Kidney glomerular epithelial cell (primary cell): ENCODE results near the gene RRH.
"Not testable (repeated sequence)": the region's sequence is repeated elsewhere in the genome, so short reads cannot be mapped to it uniquely, and the experiment has no call there.

ENCODE experiments used
- DNase-seq: peaks from one replicate; lab custom pipeline; 2025; lab: John Stamatoyannopoulos, UW

The RRH gene, protein sequence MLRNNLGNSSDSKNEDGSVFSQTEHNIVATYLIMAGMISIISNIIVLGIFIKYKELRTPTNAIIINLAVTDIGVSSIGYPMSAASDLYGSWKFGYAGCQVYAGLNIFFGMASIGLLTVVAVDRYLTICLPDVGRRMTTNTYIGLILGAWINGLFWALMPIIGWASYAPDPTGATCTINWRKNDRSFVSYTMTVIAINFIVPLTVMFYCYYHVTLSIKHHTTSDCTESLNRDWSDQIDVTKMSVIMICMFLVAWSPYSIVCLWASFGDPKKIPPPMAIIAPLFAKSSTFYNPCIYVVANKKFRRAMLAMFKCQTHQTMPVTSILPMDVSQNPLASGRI

DNA sequence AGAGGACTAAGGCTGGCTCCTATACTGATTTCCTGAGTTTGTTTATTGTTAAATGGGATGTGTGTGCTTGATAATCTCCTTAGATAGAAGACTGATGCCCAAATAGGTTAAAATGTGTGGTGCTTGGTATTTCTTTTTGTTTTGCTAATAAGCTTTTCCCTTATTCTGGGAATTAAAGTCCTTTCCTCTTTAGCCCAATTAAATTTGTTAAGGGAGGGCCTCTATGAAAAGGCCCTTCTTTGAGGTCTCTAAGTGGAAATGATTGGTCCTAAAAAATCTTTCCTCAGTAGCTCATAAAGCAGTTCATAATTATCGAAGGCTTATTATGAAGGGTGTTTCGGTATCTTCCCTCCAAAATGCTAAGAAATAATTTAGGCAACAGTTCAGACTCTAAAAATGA, at the start of gene RRH:
RRH (plus strand) TSS at position 301 of the 400 bp plus-strand sequence; CDS start at position 357, 56 bp downstream.
- DNase-seq: no peak

DNA sequence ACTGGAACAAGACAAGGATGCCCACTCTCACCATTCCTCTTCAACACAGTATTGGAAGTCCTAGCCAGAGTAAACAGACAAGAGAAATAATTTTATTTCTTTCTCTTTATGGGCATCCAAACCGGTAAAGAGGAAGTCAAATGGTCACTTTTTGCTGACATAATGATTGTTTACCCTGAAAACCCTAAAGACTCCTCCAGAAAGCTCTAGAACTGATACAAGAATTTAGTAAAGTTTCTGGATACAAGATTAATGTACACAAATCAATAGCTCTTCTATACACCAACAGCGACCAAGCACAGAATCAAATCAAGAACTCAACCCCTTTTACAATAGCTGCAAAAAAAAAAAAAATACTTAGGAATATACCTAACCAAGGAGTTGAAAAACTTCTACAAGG, 45.7 kb upstream of the RRH start:
- DNase-seq: not testable (repeated sequence)

DNA sequence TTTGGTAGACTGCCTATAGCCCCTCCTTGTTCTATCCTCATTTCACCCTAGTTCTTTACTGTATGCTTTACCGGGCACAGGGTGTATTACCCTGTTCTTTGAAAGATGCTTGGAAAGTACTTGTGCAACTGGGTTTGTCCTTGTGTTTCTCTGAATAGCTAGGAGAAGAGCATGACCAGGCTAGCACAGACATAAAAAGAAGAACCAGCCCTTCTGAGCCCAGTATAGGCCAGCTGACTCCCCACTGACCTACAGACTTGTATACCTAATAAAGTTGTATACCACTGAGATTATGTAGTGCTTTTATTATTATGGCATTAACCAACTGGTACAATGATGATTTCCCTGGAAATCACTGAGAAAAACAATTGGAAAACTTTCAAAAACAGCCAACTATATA, 40.9 kb upstream of the RRH start:
- DNase-seq: no peak

DNA sequence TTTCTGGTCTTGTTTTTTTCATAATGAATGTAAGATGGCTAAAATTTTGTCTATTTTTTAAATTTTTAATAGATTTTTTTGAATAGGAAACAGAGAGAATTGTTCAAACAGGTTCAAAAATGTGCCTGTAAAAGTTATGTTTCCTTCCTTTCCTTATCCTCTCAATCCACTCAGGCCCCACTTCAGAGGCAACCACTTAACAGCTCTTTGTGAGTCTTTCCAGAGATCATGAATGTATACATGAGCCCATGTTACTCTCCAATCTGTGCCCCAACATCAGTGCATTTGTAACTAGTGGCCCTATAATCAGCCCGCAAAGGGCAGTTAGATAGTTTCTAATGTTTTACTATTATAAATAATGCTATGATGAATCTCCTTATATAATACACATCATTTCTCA, 40.0 kb upstream of the RRH start:
- no peak for DNase-seq

DNA sequence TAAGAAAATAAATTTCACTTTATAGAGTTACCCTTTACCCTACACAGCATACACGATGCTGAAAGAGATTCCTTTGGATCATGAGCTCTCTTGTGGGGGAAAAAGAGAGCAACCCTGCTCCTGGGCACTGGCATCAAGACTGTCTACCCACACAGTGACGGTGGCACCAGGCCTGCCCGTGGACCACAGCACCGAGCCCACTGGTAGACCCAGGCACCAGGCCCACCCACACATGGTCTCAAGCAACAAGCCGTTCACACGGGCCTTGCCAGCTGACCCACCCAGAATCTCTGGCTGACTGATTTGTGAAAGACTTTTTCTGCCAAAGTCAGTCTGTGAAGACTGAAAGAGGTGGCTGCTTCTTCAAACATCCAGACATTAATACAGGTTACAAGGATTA, 32.7 kb upstream of the RRH start:
- DNase-seq: no peak

DNA sequence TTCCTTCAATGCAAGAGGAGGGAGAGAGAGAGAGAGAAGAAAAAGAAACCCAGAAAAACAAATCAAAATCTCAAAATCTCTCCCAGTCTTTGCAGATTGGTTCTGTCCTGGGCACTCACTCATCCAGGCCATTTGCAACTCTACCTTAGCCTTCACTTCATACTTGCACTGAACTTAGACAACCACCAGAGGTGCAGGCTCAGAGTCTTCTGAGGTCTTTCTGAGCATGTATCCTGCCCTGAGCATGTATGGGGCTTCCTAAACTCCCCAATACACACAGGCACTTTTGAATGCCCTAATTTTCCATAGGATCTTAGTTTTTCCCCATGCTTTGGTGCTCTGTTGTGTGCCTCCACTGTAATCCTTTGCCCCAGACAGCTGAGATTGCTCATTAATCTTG, 28.9 kb upstream of the RRH start:
- no peak for DNase-seq

DNA sequence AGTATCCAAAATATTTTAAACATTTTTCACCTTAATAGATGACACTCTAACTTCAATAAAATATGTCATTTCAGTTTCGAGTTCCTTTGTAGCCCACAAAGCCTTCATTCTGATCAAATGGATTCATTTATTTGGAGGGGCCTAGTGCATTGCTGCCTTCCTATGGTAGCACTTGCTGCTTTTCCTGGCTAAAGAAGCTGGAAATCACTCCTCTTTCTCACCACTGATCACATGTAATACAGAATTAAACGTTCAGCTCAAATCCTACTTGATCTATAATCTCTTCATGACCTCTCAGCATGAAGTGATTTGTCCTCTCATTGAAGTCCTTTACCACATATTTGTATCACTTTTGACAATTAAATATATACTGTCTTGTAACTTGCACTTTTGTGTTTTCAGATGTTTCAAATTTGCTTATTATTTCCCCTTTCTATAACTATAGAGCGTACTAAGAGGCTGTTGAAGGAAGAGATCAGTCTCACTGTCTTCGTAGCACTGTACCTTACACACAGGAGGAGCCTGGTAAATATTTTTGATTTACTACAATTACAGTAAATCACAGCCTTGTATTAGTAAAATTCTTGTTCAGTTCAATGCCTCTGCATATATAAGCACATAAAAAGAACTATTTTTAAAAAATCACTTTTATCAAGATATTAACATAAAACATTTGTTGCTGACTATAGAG, 26.5 kb upstream of the RRH start:
- DNase-seq: peak; percentile 37

DNA sequence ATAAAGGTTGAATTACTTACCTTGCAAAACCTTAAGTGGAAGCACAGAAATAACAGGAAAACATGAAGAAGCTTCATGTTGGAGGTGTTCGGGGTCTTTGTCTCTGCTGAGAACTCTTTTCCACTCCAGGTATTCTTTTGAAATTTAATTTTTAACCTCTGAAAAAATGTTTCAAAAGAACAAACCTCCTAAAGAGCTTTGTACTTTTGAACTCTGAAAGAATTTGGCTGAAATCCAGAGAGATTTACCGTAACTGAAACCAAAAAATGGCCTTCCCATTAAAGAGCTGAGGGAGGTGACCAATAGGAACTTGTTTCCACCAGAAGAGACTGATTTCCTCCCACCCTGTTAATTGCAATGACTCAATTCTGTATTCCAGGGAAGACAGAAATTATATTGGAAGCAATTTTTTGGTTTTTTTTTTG, 25.9 kb upstream of the RRH start, which contains the start of gene CFI:
CFI (minus strand) TSS at position 105 of the 425 bp plus-strand sequence; CDS start at position 77, 28 bp downstream.
- DNase-seq: peak; percentile 75

DNA sequence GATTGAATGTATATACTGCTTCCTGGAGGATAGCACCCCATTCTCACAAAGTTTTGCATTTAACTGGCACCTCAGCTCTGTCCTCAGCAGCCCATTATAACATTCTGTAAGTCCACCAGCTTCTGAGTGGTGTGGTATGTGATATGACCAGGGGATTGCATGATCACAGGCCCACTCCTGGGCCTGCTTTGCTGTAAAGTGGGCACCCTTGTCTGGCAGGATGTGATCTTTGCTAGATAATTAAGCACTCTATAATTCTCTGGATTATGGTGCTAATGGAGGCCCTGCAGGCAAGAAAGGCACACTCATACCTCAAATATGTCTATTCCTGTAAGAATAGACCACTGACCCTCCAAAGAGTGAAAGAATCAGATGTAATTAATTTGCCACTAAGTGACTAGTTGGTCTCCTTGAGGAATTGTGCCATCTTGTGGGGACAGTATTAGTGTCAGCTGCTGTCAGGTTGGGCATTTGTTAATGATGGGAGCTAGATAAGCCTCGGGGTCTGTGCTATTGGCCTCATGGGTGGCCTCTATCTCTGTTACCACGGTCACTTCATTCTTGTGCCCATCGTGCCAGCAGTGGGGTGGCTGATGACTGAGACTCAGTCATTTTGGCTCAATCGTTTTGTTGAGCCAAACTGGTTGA, 23.7 kb upstream of the RRH start:
- DNase-seq: peak; percentile 48

DNA sequence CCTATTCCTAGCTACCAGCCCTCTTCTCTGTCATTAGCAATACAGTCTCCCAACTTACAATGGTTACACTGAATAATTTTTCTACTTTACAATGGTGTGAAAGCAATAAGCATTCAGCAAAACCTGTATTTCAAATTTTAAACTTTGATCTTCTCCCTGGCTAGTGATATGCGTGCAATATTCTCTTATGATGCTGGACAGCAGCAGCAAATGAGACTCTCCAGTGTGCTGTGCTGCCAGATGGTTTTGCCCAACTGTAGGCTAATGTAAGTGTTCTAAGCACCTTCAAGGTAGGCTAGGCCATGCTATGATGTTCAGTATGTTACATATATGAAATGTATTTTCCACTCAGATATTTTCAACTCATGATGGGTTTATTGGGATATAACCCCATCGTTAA, 18.1 kb upstream of the RRH start:
- no peak for DNase-seq

DNA sequence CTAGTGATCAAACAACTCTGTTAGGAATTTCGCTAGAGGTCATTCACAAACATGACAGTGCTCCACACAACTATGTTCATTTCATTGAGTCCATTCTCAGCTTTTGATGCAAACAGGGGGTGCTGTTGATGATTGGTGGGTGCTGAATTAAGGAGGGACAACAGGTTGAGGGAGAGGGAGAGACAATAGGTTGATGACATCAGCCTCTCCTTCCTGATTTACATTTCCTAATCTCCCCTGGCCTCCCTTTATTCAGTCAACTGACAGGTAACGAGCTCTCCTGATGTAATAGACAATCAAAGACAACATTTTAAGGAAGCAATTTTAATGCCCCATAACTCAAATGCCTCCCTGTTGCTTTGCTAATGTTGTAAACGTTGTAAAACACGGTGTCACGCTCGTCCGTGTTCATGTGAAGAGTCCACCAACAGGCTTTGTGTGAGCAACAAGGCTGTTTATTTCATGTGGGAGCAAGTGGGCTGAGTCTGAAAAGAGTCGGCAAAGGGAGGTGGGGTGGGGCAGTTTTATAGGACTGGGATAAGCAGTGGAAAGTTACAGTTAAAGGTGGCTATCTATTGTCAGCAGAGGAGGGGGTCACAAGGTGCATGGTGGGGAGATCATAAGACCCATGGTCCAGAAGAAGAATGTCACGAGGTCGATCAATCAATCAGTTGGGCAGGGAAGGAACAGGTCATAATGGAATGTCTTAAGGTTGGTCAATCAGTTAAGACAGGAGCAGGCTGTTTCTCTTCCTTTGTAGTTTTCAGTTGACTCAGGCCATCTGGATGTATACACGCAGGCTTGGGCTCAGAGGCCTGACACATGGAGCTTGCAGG, 17.0 kb upstream of the RRH start:
- DNase-seq: no peak

DNA sequence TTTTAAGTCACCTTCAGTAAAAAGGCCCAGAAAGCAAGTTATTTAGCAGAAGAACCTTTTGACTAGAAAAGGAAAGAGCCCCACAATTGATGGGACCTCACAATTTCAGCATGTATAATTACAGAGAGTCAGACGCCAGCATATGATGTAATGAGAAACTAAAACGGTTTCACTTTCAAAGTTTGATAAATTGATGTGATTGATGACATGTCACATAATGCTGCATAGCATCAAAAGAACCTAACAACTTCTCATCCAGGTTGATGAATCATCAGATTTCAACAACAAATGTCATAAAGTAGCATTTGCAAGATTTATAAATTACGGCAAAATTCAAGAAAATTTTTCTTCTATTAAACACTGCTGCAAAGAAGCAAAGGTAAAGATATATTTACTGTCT, 16.1 kb upstream of the RRH start:
- DNase-seq: no peak

DNA sequence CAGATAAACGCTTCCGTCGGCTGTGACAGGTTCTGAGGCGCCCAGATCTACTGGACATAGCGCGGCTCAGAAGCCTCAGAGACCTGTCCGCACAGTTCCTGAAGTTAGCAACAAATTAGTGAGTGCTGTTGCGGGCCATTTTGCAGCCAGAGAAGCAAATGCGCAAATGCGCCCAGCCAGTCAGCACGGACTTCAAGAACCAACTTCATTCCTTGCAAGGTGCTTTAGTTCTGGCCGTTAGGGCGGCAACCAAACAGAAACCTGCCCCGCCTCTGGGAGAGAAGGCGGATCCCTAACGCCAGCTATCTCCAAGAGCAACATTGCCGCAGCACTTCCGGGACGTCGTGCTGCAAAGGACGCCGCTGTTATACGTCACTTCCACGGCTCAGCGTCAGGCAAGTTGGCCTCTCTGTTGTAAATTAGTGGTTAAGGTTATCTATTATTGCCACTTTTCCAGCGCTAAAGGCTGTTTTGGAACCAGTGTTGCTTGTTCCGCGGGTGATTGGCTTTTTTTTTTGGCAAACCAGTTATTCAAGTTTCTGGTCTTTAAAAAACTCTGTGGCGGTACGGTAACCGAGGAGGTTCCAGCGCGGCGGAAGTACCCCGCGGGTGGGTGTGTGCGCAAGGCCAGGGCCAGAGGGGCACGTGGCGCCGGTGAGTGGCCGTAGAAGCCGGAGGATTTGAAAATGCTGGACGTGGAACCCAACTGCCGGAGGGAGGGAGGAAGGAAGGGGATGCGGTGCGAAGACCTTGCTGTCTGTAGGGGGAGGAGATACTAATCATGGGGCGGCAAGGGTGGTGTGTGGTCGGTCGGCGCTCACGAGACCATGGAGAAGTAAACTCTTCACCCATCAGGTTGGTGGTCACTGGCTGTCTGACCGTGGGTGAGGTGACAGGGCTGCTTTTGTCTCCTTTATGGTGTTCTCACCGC, 12.4 kb upstream of the RRH start, which contains the start of gene GAR1:
GAR1 (plus strand) TSS at position 612 of the 931 bp plus-strand sequence. CDS start 403 bp downstream, outside the sequence.
- DNase-seq: peak; percentile 93

DNA sequence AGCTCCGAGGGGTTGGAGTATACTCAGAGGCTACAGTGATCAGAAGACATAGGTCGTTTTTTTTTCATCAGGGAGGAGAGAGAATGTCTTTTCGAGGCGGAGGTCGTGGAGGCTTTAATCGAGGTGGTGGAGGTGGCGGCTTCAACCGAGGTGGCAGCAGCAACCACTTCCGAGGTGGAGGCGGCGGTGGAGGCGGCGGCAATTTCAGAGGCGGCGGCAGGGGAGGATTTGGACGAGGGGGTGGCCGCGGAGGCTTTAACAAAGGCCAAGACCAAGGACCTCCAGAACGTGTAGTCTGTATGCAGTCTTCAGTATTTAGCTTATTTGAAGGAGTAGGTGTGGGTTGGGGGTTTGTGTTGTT, 11.7 kb upstream of the RRH start:
- DNase-seq: peak; percentile 10

DNA sequence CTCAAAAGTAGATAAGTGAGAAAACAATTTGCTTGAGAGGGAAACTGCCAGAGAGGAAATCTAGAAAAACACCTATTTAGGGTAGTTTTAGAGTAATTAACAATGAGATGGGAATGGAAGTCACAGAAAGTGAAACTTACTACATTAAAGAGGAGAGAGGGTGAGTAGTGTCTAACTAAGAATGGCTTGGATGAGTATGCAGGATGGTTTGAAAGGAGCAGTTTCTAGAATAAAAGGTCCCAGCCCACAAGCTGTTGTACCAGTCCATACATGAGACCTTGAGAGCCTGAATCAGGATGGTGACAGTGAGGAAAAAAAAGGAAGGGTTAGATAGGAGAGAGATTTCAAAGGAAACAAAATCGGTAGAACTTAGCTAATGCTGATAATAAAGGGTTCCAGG, 10.9 kb upstream of the RRH start:
- DNase-seq: no peak

DNA sequence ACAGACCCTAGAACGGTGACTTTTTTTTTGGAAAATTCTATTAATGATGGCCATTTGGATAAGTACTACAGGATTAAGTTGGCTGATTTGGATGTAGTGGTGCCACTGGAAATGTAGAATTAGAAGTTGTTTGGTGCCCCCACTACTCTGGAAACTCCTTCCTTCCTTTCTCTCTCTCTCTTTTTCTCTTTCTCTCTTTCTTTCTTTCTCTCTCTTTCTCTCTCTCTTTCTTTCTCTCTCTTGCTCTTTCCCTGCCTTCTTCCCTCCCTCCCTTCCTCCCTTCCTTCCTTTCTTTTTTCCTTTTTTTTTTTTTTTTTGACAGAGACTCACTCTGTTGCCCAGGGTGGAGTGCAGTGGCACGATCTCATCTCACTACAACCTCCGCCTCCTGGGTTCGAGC, 9.5 kb upstream of the RRH start:
- DNase-seq: no peak

DNA sequence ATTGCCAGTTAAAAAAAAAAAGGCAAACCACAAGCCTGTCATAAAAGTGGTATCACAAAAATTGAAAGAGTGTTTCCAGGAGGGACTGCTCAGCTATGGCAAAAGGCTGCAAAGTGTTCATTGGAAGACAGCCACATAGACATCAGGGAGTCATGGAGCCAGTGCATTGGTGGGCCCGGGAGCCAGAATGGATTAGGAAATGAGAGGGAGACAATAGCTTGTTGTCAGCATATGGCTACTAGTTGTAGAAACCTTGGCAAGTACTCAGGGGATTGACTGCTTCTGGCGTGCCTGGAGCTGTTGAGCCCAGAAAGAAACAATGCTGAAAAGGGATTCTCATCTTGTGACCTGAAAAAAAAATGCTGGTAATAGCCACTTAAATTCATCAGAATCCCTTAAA, 7.2 kb upstream of the RRH start:
- DNase-seq: no peak

DNA sequence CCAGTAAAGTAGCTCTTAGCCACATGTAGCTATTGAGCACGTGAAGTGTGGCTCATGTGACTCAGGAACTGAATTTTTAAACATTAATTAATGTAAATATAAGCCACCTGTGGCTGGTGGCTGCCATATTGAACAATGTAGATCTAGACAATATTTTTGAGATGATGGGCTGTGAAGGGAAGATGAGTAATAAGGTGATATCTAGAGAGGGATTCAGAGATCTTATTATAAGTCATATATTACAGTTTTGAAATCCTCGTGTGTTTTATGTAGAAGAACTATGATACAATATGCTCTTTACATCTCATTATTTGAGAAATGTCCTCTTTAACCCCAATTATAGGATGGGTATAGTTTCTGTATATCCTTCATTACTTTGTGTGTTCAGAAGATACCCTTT, 6.6 kb upstream of the RRH start:
- DNase-seq: no peak

DNA sequence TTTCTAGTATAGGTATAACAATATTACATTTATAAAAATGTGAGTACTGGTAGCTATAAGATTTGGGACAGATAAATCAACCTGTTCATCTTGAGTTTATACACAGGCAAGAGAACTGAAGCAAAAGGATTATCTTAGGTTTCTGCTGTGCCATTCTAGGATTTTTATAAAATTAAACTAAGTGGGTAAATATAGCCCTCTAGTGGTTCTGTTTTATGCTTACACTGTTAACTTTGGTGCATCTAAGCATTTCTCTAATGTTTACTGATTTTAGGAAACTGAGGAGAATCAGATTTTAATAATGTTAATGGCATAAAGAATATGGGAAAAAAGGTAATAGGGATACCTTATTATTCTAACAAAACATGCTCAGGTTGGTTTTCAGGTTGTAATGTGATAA, 1.1 kb upstream of the RRH start:
- DNase-seq: peak; percentile 37

DNA sequence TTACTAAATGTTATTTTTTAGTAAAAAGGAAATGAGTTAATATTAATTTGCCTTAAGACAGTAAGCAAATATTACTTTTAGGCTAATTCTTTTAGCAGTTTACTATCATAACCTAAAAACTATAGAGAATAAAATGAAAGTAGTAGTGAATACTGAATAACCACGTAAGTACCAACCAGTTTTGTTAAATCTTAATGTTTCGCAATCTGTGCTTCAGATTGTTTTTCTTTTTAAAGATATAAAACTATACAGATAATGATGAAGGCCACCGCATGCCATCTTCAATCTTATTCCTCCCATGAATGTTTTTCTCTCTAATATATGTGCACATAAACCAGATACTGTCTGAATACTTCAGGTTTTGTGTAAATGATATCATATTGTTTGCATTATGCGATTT, 6.0 kb downstream of the RRH start:
- no peak for DNase-seq

DNA sequence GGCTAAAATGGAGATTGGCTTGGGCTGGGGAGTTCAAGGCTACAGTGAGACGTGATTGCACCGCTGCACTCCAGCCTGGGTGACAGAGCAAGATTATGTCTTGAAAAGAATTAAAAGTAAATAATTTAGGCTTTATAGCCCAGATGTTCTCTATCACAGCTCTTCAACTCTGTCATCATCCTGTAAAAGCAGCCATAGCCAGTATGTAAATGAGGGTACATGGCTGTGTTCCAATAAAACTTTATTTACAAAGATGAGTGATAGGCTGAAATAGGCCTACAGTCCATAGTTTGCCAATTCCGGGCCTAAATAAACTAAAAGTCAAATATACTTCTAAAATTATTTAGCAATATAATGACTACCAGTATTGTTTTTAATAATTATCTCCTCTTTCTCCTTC, 9.2 kb downstream of the RRH start:
- DNase-seq: no peak
